KOPT-K1 (cell line): ENCODE results near the gene TACR1.

Experiments used
- H3K27ac ChIP-seq: fragments of 200-600 bp; sonication (generic); 2 replicates; pipeline ENCODE4 v1.5.1; 2016; ENCODE audit warnings: antibody characterized with exemption, mild to moderate bottlenecking, low read depth, low read length; ENCODE audit not compliant: poor library complexity, severe bottlenecking
- H3K36me3 ChIP-seq: fragments of 200-600 bp; sonication (generic); 2 replicates; pipeline ENCODE4 v1.5.1; 2017; ENCODE audit warnings: antibody characterized with exemption, mild to moderate bottlenecking, low read length, moderate library complexity; ENCODE audit not compliant: insufficient read depth
- H3K9me3 ChIP-seq: fragments of 200-600 bp; sonication (generic); 2 replicates; pipeline ENCODE4 v1.5.1; 2017; ENCODE audit warnings: antibody characterized with exemption, low read length, mild to moderate bottlenecking; ENCODE audit not compliant: insufficient read depth, poor library complexity, severe bottlenecking

Gene TACR1

DNA sequence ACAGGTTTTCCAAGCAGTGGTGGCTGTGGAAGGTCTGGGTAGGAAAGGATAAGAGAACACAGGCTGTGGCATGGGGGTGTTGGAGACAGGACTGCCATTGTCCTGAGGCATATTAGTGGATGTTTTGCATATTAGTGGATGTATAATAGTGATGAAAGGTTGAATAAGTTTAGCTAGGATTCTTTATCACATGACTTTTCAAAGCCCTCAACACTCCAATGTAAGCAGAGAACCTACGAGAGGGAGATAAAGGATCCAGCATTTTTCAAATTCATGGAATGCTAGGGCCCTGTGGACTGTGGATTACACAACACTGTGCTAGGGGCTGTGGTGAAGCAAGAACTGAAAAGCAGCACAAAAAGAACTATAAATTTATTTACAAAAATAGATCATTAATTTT lies 177.6 kb downstream of the TACR1 start:
- H3K27ac ChIP-seq: no peak overlapping the region
- H3K9me3 ChIP-seq: no peaks in the 10 kb centered on the region
- no peaks in the 10 kb centered on the region for H3K36me3 ChIP-seq

DNA sequence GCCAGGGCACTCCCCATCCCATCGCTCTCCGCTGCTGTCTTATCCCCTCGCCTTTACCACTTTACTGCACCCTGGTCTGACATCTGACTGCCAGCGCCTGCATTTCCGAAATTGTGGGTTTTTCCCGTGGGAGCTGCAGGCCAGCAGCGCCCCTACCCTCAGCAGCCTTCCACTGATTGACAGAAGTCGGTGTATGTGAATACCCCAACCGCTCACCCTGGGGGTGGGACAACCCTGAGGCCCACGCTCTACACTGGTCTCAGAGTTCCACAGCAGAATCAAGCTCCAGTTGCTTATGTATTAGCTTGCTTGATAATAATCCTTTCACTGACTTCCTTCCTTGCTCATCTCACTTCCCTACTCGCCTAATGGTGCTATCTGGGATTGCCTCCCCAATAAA lies 178.8 kb downstream of the TACR1 start:
- Histone ChIP-seq H3K9me3 (no peaks in the 10 kb centered on the region), H3K27ac (no peak overlapping the region), H3K36me3 (no peaks in the 10 kb centered on the region)

DNA sequence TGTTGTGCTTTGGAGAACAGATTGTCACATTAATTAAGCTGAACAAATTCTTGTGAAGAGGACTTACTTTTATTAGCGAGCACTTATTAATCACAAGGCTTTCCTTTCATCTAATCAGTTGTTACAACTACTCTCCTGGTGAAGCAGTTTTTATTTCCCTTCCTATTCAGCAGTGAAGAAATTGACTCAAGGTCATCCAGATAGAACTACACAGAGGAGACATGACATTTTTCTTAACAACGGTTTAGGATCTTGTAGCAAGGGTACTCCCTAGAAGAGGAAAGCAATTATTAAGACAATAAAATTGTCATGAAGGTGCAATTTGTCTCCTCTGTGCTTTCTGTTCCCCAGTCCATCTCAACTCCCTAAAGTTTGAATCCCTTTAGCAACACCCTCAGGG lies 179.5 kb downstream of the TACR1 start:
- Histone ChIP-seq H3K36me3 (no peaks in the 10 kb centered on the region), H3K27ac (no peak overlapping the region), H3K9me3 (no peaks in the 10 kb centered on the region)

DNA sequence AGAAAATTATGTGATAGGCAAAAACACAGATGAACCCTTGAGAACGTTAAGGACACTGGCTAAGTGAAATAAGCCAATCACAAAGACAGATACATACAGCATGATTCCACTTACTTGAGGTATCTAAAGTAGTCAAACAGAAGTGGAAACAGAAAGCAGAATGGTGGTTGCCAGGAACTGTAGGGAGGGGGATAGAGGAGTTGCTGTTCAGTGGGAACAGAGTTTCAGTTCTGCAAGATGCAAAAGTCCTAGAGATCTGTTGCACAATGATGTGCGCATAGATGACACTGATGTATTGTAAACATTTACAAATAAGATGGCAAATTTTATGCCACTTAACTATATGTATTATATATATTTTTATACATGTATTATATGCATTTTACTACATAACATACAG lies 181.2 kb downstream of the TACR1 start:
- Histone ChIP-seq H3K27ac (no peak overlapping the region), H3K36me3 (no peaks in the 10 kb centered on the region), H3K9me3 (no peaks in the 10 kb centered on the region)

DNA sequence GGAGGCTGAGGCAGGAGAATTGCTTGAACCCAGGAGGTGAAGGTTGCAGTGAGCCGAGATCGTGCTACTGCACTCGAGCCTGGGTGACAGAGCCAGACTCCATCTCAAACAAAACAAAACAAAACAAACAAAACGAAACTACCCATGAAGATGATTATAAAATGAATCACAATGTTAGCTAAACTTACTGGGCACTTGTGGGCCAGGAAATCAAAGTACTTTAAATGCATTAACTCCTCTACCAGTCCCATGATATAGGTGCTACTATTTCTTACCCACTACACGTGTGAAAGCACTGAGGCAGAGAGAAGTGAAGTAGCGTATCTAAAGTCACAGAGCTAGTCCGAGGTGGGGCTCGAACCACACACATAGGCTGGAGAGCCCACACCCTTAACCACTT lies 187.2 kb downstream of the TACR1 start:
- H3K27ac ChIP-seq: no peak overlapping the region
- H3K9me3 ChIP-seq: no peaks in the 10 kb centered on the region
- no peaks in the 10 kb centered on the region for H3K36me3 ChIP-seq

DNA sequence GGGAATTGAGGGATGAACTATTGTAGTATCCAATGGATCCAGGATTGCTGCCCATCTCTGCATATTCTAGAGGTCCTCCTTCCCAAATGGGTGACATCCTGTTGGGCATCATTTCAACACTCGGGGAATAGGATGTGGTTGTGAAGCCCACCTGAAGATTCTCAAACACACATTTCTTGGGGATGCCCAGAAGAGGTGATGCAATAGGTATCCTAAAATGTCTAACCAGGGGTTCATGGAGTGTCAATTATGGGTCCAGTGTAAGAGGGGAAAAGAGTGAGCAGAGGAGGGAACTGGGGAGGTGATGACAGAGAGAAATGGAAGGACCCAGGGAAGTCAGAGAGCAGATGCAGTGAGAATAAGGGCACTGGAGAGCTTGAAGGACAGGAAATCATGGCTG lies 188.7 kb downstream of the TACR1 start:
- Histone ChIP-seq H3K36me3 (no peaks in the 10 kb centered on the region), H3K9me3 (no peaks in the 10 kb centered on the region)

DNA sequence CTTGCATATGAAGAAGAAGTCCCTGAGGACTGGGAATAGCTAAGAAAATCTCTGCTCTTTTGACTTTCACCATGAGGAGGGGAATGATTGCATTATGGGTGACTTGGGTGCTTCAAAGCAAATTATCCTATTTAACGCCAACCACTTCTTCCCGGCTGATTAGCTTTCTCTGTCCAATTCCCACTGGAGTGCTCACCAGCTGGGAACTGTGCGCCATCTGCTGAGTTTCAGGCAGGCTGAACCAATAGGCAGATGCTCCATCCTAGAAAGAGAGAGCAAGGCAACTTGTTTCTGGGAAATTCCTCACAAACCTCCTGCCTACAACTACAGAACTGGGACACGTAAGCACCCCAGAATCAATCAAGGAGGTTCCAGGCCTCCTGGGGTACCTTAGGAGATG lies 191.5 kb downstream of the TACR1 start:
- H3K9me3 ChIP-seq: no peaks in the 10 kb centered on the region
- no peak overlapping the region for H3K27ac ChIP-seq

More for the DNA sequence above, 188.7 kb downstream of the TACR1 start:
- H3K27ac ChIP-seq: no peak overlapping the region

DNA sequence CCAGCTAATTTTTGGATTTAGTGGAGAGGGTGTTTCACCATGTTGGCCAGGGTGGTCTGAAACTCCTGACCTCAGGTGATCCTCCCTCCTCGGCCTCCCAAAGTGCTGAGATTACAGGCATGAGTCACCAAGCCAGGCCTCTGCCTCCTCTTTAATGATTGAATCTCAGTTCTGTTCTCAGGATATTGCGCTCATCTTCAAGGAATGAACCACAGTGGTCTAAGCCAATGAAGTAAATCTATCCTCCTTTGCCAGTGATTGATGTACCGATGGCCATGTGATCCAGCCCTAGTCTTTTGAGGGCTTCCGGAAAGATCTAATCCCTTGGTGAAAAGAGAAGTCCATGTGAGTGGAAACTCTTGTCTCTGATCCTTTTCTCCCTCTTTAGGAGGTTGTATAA lies 192.3 kb downstream of the TACR1 start:
- Histone ChIP-seq H3K27ac (no peak overlapping the region), H3K9me3 (no peaks in the 10 kb centered on the region), H3K36me3 (no peaks in the 10 kb centered on the region)

More for the DNA sequence above, 191.5 kb downstream of the TACR1 start:
- no peaks in the 10 kb centered on the region for H3K36me3 ChIP-seq

DNA sequence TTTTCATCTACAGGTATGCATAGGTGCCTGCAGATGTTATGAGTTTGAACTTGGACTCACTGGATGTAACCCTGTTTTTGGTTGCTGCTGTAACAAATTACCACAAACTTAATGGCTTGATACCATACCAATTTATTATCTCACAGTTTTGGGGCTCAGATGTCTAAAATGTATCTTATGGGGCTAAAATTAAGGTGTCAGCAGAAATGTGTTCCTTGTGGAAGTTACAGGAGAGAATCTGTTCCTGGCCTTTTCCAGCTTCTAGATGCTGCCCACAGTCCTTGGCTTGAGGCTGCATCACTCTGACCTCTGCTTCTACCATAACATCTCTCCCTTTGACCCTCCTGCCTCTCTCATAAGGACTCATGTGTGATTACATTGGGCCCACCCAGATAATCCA lies 193.3 kb downstream of the TACR1 start:
- Histone ChIP-seq H3K27ac (no peak overlapping the region), H3K9me3 (no peaks in the 10 kb centered on the region), H3K36me3 (no peaks in the 10 kb centered on the region)

DNA sequence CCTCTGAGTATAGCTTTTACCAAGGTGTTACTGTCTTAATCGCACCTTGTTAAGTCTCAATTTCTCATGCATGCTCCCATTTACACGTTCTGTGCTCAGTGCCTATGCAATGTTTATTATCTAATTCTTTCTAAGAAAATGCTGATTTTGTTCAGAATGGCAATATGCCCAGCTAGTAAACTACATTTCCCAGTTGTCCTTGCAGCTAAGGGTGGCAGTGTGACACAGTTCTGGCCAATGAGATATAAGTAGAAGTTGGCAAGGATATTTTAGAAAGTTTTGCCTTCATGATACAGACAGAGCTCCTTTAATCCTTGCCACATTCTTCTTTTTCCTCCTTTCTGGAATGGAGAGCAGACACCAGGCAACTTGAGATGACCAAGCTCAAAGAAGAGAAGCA lies 195.5 kb downstream of the TACR1 start:
- Histone ChIP-seq H3K27ac (no peak overlapping the region), H3K36me3 (no peaks in the 10 kb centered on the region), H3K9me3 (peaks cover 2% of the 10 kb centered on the region)

DNA sequence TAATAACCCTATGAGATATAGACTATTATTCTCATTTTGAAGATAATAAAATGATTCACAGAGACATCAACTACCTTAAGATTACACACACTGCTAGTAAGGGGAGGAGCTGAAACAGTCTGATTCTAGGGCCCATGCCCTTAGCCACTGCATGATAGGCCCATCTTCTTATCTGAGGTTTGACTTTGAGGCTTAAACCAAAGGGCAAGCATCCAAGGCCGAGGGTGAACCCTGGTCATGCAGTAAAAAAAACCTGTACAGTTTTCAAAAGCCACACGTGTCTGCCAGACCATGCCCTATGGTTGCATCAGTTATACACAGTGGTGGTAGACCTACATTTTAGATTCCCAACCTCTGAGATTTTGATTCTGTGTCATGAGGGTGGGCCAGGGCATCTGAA lies 196.0 kb downstream of the TACR1 start:
- Histone ChIP-seq H3K36me3 (no peaks in the 10 kb centered on the region), H3K9me3 (peaks cover 7% of the 10 kb centered on the region), H3K27ac (no peak overlapping the region)

DNA sequence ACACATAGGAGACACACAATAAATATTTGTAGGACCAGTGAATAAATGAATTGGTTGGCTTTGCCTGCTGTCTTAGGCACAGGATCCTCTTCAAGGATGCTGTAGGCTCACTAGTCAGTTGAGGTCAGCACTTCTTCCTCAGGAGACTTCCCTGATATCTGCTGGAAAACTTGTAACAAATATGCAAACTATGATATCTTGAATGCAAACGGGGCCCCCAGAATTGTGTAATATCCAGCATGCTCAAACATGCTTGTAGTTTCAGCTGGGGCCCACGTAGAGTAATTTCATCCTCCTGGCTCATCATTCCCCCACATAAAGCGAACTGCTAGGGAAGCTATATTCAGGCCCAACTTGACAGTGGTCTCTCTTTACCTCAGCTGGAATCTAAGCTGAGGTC lies 197.3 kb downstream of the TACR1 start:
- peaks cover 12% of the 10 kb centered on the region for H3K9me3 ChIP-seq
- H3K36me3 ChIP-seq: no peaks in the 10 kb centered on the region
- H3K27ac ChIP-seq: no peak overlapping the region

DNA sequence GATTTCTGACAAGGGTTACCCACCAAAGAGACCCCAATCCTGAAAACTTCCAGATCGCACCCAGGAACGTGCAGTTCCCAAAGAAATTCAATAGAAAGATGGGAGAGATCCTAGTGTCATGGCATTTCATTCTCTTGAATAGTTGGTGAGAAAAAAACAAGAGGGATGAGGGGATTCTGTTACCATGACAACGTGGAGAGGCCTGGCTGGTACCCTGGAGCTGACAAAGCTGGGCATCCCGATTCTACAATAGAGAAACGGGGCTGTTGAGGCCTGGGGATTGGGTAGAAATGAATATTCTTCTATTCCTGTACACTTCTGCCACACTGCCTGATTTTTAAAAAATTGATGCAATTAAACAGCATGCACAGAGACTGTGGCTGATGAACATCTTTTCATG lies 199.9 kb downstream of the TACR1 start:
- Histone ChIP-seq H3K27ac (no peak overlapping the region), H3K36me3 (no peaks in the 10 kb centered on the region)

More for the DNA sequence above, 199.9 kb downstream of the TACR1 start:
- peaks cover 12% of the 10 kb centered on the region for H3K9me3 ChIP-seq
